Large intestine (tissue), 3 donors: ENCODE results near the gene DAB2IP. TPM values are rescaled to one million over a fixed set of nuclear protein-coding genes. Genes with fewer than 3 reads are reported as not detected.
A peak's percentile ranks its signal among the peaks of the same experiment; 100 is the strongest.

Experiments
- DNase-seq, 2 donors: peaks; one replicate each; pipeline versions ENCODE4 v3.0.0 to v3.0.0-alpha.2; 2013
- H3K27ac ChIP-seq: one replicate; pipeline ENCODE4 v1.5.1; 2013; ENCODE audit warnings: low read length
- H3K27me3 ChIP-seq: 2 replicates; pipeline ENCODE4 v1.6.1; 2013; ENCODE audit warnings: low read length; ENCODE audit not compliant: control insufficient read depth, insufficient read depth
- H3K36me3 ChIP-seq: 2 replicates; pipeline ENCODE4 v1.6.1; 2013; ENCODE audit warnings: low read length; ENCODE audit not compliant: control insufficient read depth, insufficient read depth
- H3K4me1 ChIP-seq: one replicate; pipeline ENCODE4 v1.6.1; 2013; ENCODE audit warnings: low read length; ENCODE audit not compliant: control insufficient read depth, insufficient read depth
- H3K4me3 ChIP-seq: one replicate; pipeline ENCODE4 v1.5.1; 2013; ENCODE audit warnings: low read length
- H3K9me3 ChIP-seq: one replicate; pipeline ENCODE4 v1.6.1; 2013; ENCODE audit warnings: mild to moderate bottlenecking, low read depth, low read length, moderate library complexity; ENCODE audit not compliant: control insufficient read depth
- WGBS: methylation state at CpG from one replicate; pipeline ENCODE4 v1.1.5; 2013; ENCODE audit warnings: low lambda C conversion rate; ENCODE audit not compliant: insufficient coverage; 5-methylcytosine and 5-hydroxymethylcytosine counted together
- polyA plus RNA-seq: library from polyadenylated mRNA; unstranded; fragments of 120-200 nt; gene quantifications from one replicate; pipeline ENCODE4 v1.2.1, GENCODE V29; 2013

Gene DAB2IP
- polyA plus RNA-seq, 1 donor: 33.0 TPM

- no CpG with 5 or more reads among the region's 8 CpGs for WGBS
- no peak overlapping the region for H3K4me3 ChIP-seq
- peaks cover 2% of the 10 kb centered on the region for H3K9me3 ChIP-seq
- no peak overlapping the region for H3K27ac ChIP-seq
- DNase-seq: no peak
- no peaks in the 10 kb centered on the region for H3K27me3 ChIP-seq
- peaks cover 19% of the 10 kb centered on the region for H3K36me3 ChIP-seq
- H3K4me1 ChIP-seq: no peaks in the 10 kb centered on the region
Observed at GRCh38 chr9:121674017-121674416, 22.6 kb downstream of the DAB2IP start.

DNA sequence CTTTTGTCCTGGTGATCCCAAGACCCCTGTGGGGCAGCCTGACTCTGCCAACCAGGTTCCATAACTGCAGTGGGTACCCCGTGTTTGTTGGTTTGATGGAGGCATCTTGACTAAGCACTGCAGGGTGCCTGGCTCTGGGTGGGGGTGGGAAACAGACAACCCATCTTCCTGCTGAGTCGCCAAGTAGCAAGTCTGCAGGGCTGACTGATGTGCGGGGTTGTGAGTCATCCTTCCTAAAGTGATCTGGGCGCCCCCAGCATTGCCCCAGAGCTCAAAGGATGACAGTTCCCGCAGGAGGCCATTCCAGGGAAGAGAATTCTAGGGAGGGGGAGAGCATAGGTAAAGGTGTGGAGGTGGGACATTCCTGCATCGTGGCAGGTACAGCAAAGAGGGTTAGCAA lies 23.5 kb downstream of the DAB2IP start:
- Histone ChIP-seq H3K9me3 (peaks cover 1% of the 10 kb centered on the region), H3K27ac (no peak overlapping the region), H3K36me3 (peaks cover 23% of the 10 kb centered on the region), H3K27me3 (no peaks in the 10 kb centered on the region), H3K4me1 (no peaks in the 10 kb centered on the region), H3K4me3 (no peak overlapping the region)
- no peak for DNase-seq
- WGBS: no CpG with 5 or more reads among the region's 6 CpGs

GRCh38 chr9:121675381-121675780 lies 23.9 kb downstream of the DAB2IP start:
- no peak for DNase-seq
- H3K27ac ChIP-seq: no peak overlapping the region
- H3K9me3 ChIP-seq: no peaks in the 10 kb centered on the region
- H3K4me3 ChIP-seq: no peak overlapping the region
- H3K4me1 ChIP-seq: no peaks in the 10 kb centered on the region
- peaks cover 25% of the 10 kb centered on the region for H3K36me3 ChIP-seq
- WGBS: no CpG with 5 or more reads among the region's 6 CpGs
- H3K27me3 ChIP-seq: no peaks in the 10 kb centered on the region

GRCh38 chr9:121675969-121676822 lies 24.8 kb downstream of the DAB2IP start:
- H3K27me3 ChIP-seq: no peaks in the 10 kb centered on the region
- WGBS: no CpG with 5 or more reads among the region's 16 CpGs
- H3K9me3 ChIP-seq: no peaks in the 10 kb centered on the region
- H3K27ac ChIP-seq: no peak overlapping the region
- no peak overlapping the region for H3K4me3 ChIP-seq
- H3K4me1 ChIP-seq: no peaks in the 10 kb centered on the region
- peaks cover 27% of the 10 kb centered on the region for H3K36me3 ChIP-seq
- DNase-seq: peak in 1 of 2 donors; percentile 36

GRCh38 chr9:121676926-121677325 lies 25.5 kb downstream of the DAB2IP start:
- no peaks in the 10 kb centered on the region for H3K9me3 ChIP-seq
- no peak overlapping the region for H3K4me3 ChIP-seq
- no peak for DNase-seq
- H3K4me1 ChIP-seq: no peaks in the 10 kb centered on the region
- no peaks in the 10 kb centered on the region for H3K27me3 ChIP-seq
- H3K27ac ChIP-seq: no peak overlapping the region
- peaks cover 35% of the 10 kb centered on the region for H3K36me3 ChIP-seq
- no CpG with 5 or more reads among the region's 4 CpGs for WGBS

- WGBS: no CpG with 5 or more reads among the region's 22 CpGs
- Histone ChIP-seq H3K36me3 (peaks cover 46% of the 10 kb centered on the region), H3K27me3 (no peaks in the 10 kb centered on the region), H3K4me3 (no peak overlapping the region), H3K9me3 (no peaks in the 10 kb centered on the region), H3K27ac (no peak overlapping the region), H3K4me1 (no peaks in the 10 kb centered on the region)
- no peak for DNase-seq
Observed at GRCh38 chr9:121678501-121679022, 27.1 kb downstream of the DAB2IP start.

DNA sequence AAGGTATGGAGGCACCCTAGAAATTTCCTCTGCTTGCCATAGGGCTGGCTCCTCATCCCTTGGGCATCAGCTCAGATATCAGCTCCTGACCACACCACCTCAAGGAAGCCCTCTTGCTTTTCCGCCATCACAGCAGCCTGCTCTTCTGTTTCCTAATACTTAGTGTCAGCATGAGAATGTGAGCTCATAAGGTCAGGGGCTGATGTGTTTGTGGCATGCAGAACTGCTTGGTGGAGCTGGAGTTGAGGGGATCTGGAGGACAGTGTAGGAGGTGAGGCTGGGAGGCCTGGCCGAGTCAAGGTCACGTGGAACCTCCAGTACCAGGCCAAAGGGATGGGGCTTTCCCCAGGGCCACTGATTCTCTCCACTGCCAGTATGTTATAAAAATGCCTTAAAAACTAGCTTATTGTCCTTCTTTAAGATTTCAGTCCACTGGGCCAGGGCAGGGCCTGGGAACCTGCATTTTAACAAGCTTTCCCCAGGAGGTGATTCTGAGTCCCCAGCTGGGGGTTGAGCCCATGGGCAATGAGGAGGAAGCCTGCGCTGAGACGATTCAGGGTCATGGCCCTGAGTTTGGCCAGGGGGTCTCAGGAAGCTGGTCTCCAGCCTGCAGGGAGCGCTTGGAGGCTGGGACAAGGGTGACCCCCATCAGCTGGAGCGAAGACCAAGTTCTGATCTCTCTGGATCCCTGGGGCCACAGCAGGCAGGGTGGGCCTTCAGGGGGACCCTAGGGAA lies 28.6 kb downstream of the DAB2IP start:
- DNase-seq: no peak
- Histone ChIP-seq H3K4me3 (no peak overlapping the region), H3K9me3 (no peaks in the 10 kb centered on the region), H3K36me3 (peaks cover 46% of the 10 kb centered on the region), H3K4me1 (no peaks in the 10 kb centered on the region), H3K27me3 (no peaks in the 10 kb centered on the region), H3K27ac (no peak overlapping the region)
- WGBS: no CpG with 5 or more reads among the region's 7 CpGs

DNA sequence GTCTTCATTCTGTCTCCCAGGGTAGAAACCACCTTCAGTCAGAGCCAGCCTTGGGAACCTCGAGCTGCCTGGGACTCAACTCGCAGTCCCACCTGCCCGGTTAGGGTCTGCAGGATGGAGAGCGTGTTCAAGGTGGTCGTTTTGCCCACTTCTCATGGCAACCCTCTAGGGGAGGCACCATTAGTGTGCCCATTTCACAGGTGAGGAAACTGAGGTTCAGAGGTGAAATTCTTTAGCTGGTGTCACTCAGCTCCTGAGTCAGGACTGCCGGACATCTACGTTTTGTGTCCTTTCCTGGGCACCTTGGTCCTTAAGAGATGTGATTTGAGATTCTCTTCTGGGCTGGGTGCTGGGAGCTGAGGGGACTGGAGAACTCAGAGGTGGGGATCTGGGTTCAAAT lies 30.0 kb downstream of the DAB2IP start:
- no peaks in the 10 kb centered on the region for H3K4me1 ChIP-seq
- WGBS: no CpG with 5 or more reads among the region's 7 CpGs
- H3K27me3 ChIP-seq: no peaks in the 10 kb centered on the region
- no peak overlapping the region for H3K4me3 ChIP-seq
- DNase-seq: no peak
- H3K36me3 ChIP-seq: peaks cover 52% of the 10 kb centered on the region
- no peaks in the 10 kb centered on the region for H3K9me3 ChIP-seq
- no peak overlapping the region for H3K27ac ChIP-seq

DNA sequence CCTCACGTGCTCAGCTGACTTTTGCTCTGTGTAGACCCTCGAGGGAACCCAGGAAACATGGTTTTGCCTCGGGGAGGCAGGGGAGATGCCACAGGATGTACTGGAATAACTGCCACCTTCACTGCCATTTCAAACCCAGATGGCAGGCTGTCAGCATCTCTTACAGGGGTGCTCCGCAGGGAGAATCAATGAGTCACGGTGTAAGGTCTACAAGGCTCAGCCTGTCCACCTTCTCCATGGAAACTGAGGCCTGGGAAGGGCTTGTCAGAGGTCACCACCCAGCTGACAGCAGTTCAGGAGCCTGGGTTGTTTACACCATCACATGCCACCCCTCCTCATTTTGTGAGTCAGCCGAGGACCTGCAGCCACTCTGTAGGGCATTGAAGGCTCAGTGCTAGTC lies 30.8 kb downstream of the DAB2IP start:
- Histone ChIP-seq H3K36me3 (peaks cover 52% of the 10 kb centered on the region), H3K9me3 (no peaks in the 10 kb centered on the region), H3K27ac (no peak overlapping the region), H3K27me3 (no peaks in the 10 kb centered on the region), H3K4me1 (peaks cover 3% of the 10 kb centered on the region), H3K4me3 (no peak overlapping the region)
- no peak for DNase-seq
- no CpG with 5 or more reads among the region's 6 CpGs for WGBS

DNA sequence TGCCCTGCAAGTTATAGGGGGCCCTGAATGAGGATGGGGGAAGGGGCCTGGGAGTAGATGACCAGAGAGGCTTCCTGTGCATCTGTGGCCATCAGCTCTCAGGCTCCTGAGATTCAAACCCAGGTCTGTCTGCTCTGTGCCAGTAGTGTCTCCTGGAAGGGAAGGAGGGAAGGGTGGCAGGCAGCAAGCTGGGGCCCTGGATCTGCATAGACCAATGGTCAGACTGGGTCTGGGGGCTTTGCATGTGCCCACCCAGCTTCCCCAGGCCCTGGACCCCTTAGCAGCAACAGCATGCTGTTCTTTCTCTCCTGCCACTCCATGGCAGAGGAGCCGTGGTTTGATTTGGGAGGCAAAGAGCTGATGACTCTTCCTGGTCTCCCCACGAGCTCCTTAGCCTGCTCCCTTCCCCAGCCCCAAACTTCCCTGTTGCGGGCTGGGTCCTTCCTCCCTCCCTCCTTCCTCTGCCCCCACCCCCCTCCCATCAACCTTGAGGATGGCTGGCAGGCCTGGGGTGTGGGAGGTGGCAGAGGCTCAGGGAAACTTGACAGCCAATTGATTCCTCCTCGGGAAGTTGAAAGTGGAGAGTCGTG lies 31.6 kb downstream of the DAB2IP start:
- no peaks in the 10 kb centered on the region for H3K9me3 ChIP-seq
- DNase-seq: no peak
- no peak overlapping the region for H3K27ac ChIP-seq
- no CpG with 5 or more reads among the region's 5 CpGs for WGBS
- H3K4me3 ChIP-seq: no peak overlapping the region
- peaks cover 51% of the 10 kb centered on the region for H3K36me3 ChIP-seq
- peaks cover 4% of the 10 kb centered on the region for H3K4me1 ChIP-seq
- H3K27me3 ChIP-seq: no peaks in the 10 kb centered on the region
